GM21423 (cell line): ENCODE results near the gene DGKD.

Experiments
- ATAC-seq: cut with Tn5 transposase; IDR thresholded peaks from one replicate; pipeline ENCODE4 v1.9.1; 2021; ENCODE audit warnings: mild to moderate bottlenecking, moderate library complexity; ENCODE audit not compliant: unreplicated experiment

DGKD gene

DNA sequence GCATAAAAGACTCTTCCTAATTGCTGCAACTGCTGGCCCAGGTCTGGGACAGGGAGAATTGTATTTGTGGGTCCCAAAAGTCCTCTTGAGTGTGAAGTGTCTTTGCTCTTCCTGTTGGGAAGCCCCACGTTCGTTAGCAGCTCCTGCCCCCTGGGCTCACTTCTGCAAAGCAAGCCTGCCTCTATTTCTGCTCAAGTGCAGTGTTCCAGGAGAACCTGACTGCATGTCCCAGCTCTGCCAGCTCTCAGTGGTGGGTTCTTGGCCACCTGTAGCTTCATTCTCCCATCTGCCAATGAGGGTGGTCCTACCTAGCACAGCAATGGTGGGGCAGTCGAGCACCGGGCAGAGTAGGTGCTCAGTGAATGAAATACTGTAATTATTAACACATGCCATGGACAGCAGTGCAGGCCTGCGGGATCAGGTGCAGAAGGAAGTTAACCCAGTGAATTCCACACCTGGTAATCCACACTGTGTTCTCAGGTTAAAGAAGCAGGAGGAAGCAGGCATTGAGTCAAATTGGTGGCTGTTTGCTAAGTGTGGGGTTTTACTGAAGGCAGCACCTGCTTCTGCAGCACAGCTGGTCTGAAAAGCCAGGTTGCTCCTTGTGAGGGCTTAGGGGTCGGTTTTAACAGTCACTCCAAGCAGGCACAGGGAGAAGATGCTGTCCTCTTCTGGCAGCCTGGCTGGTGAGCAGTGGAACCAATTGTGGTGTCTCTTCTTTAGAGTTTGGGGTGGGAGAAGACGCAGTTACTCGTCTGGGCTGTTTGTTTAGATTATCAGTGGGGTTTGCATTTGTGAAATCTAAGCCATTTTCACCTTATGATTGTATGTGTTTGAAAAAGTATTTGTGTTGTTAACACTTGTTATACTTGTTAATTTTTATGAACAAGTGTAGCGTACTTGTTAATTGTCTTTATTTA, 54.3 kb downstream of the DGKD start:
- ATAC-seq = no peak

DNA sequence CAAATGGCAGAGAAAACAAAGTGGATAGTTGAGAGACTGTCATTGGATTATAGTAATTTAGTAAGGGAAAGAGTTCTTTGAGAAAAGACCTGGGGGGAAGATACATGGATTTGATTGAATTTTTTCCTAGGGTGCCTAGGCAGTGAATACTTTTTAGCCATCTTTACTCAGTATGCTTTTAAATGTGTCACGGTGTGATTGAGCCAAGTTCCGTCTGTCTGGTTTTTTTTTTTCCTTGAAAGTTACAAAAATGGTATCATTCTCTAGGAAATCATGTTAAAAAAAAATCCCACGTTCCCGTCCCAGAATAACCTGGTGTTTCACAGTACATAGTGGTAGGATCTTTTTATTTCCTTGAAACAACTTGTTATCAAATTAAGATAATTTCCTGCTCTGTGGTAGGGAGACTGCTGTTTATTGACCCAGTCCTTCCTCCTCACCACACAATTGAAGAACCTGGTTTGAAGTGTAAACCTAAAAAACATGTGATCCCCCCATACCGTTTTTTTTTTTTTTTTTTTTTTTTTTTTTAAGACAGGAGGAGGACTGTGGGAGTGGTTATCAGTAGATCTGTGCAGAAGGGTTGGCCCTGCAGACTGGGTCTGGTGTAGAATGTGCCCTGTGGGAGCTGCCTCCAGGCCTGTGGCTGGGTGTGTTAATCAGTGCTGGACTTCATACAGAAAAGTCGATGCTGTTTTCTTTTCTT, 55.1 kb downstream of the DGKD start:
- ATAC-seq = peak; percentile 51

DNA sequence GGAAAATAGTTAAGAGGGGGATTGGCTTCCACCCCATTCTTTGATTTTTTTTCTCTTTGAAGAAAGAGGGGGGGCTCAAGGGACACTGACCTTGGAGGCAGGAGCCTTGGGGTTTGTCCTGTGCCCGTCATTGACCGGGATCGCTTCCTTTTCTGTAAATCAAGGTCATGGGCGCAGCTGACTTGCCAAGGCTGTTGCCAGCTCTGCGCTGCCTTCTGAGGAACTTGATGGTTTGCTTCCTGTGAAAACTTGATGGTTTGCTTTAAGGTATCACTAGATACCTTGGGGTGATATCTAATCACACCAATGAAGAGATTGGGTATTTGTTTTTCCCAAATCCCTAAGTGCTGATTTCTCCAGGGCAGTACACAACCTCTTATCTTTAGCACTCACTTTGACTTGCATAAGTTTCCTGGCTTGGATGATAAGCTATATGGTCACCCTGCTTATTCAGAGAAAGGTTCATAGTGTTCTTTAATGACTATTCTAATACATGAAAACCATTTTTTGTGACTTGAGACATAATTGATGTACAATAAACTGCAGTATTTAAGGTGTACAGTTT, 56.0 kb downstream of the DGKD start:
- no peak for ATAC-seq

DNA sequence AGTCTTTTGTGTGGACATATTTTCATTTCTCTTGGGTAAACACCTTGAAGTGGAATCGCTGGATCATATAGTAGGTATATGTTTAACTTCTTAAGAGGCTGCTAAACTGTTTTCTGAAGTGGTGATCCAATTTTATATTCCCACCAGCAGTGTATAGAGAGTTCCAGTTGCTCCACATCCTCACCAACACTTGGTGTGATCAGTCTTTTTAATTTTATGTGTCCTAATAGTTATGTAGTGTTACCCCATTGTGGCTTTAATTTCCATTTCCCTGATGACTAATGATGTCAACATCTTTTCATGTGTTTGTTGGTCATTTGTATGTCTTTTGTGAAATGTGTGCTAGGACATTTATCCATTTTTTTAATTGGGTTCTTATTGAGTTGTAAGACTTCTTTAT, 56.9 kb downstream of the DGKD start:
- ATAC-seq = no peak

DNA sequence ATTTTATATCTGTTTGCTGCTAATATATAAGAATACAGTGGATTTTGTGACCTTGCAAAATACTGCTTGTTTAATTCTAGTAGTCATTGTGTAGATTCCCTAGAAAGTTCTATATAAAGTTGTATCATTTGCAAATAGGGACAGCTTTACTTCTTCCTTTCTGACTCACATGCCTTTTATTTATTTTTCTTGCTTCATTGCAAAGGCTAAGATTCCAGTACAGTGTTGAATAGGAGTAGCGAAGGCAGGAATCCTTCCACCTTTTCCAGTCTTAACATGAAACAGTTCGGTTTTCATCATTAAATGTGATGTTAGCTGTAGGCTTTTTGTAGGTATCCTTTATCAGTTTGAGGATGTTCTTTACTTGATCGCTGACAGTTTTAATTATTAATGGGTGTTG, 58.1 kb downstream of the DGKD start:
- ATAC-seq = no peak

DNA sequence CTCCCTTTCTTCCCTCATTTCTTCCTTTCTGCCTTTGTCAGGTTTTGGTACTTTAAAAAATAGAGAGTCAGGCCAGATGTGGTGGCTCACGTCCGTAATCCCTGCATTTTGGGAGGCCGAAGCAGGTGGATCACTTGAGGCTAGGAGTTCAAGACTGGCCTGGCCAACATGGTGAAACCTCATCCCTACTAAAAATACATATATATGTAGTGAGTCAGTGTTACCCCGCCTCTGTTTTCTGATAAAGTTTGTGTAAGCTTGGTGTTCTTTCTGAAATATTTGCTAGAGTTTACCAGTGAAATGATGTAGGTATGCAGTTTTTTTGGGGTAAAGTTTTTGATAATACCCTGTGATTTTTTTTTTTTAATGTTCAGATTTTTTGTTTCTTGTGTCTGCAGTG, 58.8 kb downstream of the DGKD start:
- ATAC-seq = no peak

DNA sequence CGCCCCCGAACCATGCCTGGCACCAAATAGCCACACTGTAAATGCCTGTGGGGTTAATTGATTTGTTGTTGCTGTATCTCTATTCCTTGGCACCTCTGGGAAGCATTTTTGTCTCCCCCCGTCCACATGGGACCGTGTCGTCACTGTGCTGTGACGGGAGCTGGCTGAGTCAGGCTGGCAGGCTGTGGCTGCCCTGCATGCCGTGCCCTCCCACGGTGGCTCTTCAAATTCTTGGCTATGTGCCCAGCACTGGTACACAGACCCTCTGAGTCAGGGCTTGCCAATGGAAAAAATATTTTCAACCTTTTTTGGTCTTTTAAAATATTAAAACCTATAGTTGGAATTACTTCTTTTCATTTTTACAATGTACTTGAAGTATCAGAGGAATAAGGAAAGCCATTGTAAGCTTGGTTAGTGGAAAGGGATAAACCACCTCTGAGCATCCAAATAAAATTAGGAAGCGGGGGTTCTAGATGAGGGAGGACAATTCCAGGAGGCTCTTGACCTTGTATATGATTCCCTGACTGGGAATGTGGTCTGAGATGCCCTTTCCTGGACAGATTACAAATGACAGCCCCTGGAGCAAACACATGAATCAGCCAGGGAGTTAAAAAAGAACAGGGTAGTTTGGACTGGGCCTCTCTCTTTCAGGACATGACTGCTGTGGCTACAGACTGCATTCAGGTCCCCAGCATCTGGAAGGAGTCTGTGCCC, 59.4 kb downstream of the DGKD start:
- no peak for ATAC-seq

DNA sequence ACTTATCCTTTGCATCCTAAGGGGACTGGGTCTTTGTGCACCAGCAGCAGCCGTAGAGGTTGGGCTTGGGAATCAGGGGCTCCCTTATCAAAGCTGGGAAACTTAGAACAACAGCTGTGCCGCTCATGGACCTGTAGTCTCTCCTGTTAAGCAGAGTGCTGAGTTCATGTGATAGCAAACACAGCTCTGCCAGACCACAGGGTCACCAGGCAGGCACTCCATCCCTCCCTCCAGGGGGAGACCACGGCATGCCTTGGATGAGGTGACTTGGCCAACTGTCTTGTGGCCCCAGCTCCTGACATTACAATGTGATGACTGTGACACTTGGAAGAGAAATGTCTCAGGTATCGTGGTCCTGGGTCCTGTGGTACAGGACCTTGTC, 60.0 kb downstream of the DGKD start:
- ATAC-seq = no peak

DNA sequence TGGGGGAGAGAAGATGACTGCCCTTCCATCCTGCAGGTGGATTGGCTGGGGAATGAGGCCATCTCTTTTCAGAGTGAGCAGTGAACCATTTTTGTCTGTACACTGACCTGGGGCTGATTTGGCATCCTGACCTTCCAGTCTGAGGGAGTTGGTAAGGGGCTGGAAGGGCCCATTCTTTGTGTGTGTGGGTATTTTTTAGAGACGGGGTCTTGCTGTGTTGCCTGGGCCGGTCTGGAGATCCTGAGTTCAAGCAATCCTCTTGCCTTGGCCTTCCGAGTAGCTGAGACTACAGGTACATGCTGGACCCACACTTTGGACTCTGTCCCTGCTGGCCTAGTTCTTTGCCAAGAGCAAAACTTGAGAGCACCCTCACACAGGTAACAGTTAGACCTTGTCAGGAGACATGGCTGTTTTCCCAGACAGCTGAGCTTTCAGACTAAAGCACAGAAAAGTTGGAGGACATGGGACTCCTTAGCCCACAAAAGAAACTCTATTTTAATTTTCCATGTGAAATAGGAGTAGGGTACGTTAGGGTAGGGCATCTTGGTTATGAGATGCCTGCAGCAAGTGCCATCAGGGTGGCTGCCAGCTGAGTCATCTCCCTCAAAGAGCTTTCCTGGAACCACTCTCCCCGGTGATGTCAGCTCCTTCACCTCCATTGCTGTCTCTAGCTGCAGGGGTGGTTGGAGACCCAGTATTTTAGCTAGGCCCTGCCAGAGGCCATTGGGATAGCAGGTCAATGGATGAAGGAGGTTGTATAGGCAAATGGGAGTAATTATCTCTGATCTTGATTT, 60.7 kb downstream of the DGKD start:
- no peak for ATAC-seq

DNA sequence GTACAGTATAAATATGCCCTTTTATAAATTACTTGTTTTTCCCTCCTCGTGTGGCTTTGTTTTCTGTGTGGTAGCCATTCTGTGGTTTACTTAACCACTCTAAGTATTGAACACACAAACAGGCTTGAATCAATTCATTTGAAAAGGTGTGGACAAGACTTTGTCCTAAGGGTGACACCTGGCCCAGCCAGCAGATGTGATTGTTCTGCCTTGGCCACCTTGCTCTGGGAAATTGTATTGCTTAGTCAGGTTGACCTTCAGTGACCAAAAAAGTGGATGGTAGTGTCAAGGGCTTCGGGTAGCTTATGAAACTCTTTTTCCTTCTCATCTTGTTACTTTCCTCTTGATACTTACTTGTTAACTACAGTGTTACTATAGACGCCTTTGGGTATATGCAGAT, 61.9 kb downstream of the DGKD start:
- no peak for ATAC-seq

DNA sequence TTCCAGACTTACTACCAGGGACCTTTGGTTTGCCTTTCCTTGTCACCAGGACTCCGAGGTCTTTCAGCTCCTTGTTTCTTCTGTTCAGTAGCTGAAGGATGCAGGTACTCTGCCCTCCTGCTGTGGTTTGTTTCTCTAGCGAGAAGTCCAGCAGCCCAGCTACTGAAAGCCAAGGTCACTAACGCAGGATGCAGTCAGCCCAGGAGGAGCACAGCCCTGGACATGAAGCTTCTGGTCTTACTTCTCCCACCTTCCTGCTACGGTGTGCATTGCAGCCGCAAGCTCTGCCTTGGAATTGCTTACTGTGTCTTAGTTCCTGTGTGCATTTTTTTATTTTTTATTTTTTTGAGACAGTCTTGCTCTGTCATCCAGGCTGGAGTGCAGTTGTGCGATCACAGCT, 62.4 kb downstream of the DGKD start:
- ATAC-seq = no peak

DNA sequence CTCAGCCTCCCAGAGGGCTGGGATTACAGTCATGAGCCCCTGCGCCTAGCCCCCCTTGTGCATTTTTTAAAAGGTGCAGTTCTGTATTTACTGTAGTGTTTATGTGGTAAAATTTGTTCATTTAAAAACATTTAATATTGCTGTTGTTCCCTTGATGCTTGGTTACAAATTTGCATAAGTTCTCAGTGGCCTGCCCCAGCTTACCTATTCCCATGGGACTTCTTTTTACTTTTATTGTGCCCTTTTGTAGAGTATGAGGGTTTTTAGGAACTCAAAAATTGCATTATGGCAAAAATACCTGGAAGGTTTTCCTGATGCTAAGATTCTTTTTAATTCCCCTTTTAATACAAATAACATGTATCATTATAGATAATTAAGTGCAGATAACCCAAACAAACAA, 63.0 kb downstream of the DGKD start:
- no peak for ATAC-seq

DNA sequence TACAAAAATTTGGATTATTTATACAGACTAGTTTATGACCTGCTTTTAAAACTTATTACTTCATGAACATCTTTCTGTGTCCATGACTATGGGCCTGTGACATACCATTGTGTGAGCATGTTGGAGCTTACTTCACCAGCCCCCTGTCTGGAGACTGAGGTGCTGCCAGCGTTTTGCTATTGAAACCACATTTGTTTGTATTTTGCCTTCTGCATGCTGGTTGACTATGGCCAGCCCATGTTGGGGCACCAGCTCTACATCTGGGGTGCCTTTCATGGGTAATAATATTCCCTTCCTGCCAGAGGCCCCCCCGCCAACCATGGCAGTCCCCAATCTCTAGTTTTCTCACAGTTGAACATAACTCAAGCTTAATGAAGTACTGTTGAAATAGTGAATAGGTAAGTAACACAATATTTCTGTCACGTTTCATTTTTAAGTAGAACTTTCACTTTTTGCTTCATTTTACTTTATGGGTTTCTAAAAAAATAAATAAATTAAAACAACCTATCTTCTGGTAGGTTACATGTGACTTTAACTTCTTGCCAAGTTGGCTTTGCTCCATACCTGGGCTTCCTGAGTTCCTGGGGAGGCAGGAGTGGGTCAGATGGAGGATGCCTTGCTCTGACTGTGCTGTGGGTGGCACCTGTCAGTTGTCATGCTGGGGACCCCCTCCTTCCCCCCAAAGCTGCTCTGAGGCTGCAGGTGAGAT, 63.9 kb downstream of the DGKD start:
- no peak for ATAC-seq

DNA sequence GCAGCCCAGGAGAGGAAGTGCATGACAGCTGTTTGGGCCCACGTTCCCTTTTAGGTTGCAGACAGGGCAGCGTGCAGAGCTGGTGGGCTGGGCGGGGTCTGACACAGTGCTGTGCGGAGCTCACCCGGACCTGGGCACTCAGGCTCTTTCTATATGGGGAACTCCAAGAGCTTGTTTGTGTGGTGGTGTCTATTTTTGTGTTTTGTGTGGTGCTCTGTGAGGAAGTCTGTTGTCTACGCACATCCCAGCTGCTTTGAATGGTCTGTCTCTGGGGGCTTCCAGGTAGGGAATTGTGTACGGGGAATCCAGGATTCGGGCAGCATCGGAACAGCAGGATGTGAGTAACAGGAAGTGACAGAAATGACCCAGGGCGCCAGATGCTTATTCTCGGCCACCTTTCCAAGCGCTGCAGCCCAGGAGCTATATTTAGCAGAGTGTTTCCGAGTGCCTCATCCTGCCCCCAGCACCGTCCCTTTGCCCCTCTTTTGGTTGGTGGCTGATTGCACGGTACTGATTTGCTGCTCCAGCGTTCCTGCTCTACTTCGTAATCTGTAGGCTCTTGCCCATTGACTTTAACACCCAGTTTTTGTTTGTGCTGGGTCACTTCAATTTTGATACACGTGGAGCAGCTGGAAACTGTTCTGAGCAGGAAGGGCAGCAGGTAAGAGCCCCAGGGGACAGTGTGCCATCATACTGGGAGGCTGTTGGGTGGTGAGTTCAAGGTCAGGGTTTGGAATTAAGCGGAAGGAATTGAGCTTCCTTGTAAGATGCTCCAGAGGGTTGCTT, 64.7 kb downstream of the DGKD start:
- ATAC-seq = peak; percentile 36

DNA sequence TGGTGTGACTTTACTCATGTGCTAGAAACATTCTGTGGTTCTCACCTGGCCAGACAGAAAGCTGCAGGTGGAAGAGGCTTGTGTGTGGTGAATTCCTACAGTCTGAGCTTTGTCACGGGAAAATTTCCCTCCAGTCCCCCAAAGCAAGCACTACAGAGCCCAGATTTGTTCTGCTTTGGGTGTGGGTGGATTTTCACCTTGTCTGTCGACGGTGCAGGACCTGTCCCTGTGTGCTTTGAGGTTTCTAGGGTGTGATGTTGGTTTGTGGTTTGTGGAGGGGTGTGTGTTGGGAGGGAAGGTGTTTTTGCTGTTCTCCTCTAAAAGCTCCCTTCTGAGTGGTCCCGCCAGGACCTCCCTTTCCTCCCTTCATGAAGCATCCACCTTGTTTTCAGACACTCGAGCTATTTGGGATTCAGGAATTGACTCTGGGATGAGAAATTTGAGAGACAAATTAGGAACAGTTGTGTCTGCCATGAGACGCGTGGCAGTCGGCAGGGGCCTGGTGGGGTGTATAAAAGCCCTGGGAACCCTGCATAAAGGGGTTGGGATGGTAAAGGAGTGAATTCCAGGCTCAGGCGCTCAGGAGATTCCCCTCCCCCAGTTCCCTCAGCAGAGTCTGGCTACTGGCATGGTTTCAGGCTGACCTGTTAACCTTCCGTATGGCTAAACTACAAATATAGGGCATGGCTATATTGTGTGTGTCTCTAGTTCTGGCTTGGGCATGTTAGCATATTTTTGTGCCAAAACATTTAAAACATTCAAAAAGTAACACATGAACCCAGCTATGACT, 65.5 kb downstream of the DGKD start:
- peak; percentile 12 for ATAC-seq

DNA sequence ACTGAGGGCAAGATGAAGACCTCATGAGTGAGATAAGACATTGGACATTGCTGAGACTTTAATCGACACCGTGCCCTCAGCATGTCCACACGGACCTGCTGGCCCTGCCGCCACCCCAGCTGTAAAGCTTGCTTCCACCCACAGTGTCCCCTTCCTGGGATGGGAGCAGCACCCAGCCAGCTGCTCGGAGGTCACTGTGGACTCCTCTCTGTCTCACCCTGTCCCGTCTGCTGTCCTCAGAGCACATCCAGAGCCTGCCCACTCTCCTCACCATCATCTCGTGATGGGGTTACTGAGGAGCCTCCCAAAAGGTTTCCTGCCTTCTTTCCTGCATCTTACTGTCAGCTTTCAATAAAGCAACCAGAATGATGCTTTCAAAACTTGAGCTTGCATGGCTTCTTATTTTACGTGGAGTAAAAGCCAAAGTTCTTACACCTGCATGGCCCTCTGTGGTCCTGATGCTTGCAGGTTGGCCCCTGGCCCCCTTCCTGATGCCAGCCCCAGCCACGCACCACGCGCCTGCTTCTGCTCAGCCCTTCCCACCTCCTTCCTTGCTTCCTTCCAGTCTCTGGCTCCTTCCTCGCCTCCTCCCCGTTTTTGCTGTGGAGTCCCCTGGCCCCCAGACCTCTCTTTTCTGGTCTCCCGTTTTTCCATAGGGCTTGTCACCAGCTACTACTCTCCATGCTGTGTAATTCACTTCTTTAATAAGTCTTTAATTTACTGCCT, 67.0 kb downstream of the DGKD start:
- no peak for ATAC-seq

DNA sequence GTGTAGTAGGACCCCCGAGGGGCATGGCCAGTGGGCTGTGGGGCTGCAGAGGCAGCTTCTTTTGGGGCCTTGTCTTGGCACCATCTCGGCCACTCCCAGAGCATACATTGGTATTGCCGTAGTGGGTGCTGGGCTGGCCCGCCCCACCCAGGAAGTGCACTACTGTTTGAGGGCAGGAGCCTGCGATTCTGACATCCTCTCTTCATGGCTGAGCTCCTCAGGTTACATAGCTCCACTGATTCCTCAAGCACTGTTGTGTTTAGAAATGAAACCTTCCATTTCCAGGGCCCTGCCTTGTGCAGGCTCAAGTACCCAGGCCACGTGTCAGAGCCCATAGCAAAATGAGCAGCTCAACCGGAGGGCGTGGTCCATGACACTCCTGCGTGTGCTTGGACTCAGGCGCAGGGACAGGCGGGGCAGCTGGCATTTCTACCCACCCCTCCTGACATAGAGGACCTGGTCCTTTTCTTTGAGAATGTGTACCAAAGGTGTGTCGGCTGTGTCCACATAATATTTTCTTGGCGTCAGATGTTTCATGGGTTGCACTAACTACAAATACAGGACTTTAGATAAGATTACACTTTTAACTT, 67.9 kb downstream of the DGKD start:
- peak; percentile 61 for ATAC-seq
